ENCODE results near the gene FLOT1.

FLOT1 gene

DNA sequence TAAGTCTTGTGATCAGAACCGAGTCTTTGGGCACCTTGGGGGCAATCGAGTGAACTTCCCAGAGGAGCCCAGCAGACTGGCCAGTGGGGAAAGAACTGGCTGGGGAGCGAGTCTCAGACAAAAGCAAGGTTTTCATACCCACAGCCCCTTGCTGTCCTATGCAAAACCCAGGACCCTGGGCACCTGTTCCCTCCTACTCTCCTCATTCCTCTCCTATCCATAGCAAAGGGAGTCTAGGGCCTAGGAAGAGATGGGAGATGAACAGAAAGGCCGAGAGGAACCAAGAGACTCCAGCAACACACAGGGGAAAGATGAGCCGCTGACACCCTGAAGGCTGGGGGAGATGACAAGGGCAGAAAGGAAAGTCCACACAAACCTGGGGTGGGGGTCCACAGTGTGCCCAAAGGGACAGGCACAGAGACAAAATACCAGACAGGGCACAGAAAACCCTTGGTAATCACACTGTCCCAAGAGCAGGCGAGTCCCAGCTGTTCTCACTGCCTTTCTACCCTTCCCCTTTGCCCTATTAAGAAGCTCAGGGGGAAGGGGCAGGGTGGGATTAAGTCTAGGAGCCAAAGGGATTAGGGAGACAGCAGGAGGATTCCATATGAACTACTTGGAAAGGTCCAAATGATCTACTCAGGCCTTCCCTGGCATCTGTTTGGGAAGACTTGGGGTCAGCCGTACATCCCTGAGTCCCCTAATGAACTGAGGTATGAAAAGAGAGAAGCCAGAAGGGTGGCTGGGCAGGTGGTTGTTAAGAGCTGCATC is 62.5 kb downstream of the FLOT1 start:
- DNase-seq (ENCODE audit: low read depth, low spot score), result no peak

DNA sequence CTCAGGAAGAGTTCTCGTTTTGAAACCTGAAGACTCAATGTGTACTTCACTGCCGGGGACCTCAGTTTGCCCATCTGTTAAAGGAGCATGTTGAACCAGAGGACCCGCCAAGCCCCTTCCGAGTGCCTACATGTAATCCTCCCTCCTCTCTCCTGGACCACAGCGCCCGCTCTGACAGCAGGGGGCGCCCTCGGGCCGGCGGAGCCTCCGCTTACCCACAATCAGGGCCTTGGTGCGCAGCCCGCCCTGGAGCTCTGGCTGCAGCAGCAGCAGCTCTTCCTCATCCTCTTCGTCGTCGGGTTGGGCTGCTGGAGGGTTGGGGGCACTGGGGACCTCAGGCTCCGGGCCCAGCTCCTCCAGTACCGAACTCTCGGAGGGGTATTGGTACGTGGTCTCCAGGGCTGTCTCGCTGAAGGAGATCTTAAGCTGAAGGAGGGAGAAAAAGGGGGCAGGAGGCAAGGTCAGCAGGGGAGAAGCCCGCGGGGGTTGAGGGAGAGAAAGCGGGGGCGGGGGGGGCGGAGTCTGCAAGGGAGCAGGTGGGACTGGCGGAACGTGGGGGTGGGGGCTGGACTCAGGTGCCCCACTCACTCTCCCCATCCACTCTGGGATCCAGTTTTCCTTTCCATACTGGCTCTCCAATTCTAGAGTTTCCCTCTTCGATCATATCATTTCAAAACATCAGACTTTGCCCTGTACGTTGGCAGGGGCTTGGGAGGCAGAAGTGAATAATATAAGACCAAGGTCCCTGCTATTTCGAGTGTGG is 63.3 kb downstream of the FLOT1 start:
- DNase-seq (ENCODE audit: low read depth, low spot score), result no peak
